ENCODE results near the gene MPLKIP.
"Not testable (repeated sequence)": the region's sequence is repeated elsewhere in the genome, so short reads cannot be mapped to it uniquely, and the experiment has no call there.

Gene MPLKIP

GRCh38 chr7:40122940-40123254 lies 11.5 kb downstream of the MPLKIP start:
- no peak for DNase-seq

GRCh38 chr7:40122100-40122939 lies 12.1 kb downstream of the MPLKIP start:
- DNase-seq: not testable (repeated sequence)

- DNase-seq: no peak
Observed at GRCh38 chr7:40120020-40120419, 14.4 kb downstream of the MPLKIP start.

GRCh38 chr7:40118201-40118600 lies 16.2 kb downstream of the MPLKIP start:
- DNase-seq: not testable (repeated sequence)

GRCh38 chr7:40117199-40117598 lies 17.2 kb downstream of the MPLKIP start:
- DNase-seq: not testable (repeated sequence)

GRCh38 chr7:40115936-40116335 lies 18.5 kb downstream of the MPLKIP start:
- no peak for DNase-seq

GRCh38 chr7:40105879-40106473 lies 28.4 kb downstream of the MPLKIP start:
- no peak for DNase-seq

GRCh38 chr7:40102897-40103296 lies 31.5 kb downstream of the MPLKIP start:
- DNase-seq: no peak

- DNase-seq: no peak
Observed at GRCh38 chr7:40101201-40101600, 33.2 kb downstream of the MPLKIP start.

GRCh38 chr7:40099837-40100236 lies 34.6 kb downstream of the MPLKIP start:
- no peak for DNase-seq

- no peak for DNase-seq
Observed at GRCh38 chr7:40098810-40099209, 35.6 kb downstream of the MPLKIP start.

- DNase-seq: no peak
Observed at GRCh38 chr7:40097728-40098127, 36.7 kb downstream of the MPLKIP start.

- no peak for DNase-seq
Observed at GRCh38 chr7:40095695-40096327, 38.6 kb downstream of the MPLKIP start.

GRCh38 chr7:40095230-40095629 lies 39.2 kb downstream of the MPLKIP start:
- no peak for DNase-seq

- DNase-seq: no peak
Observed at GRCh38 chr7:40093631-40094350, 40.6 kb downstream of the MPLKIP start.

- DNase-seq: no peak
Observed at GRCh38 chr7:40092182-40092581, 42.2 kb downstream of the MPLKIP start.

GRCh38 chr7:40077849-40078248 lies 56.6 kb downstream of the MPLKIP start:
- no peak for DNase-seq
